ENCODE measurements around the gene PBX4. TPM values are rescaled to one million over a fixed set of nuclear protein-coding genes. Genes with fewer than 3 reads are reported as not detected.

PBX4 gene
- total RNA-seq, 1 donor from 2014 or later, result 5.2 TPM

Other genes starting within 250 kb of the PBX4 start
- 91.0 and 98.7 TPM in 2 replicates for gene GATAD2A, start 213.0 kb downstream of the PBX4 start, total RNA-seq
- gene TSSK6, start 103.1 kb downstream of the PBX4 start, total RNA-seq, result 2.7 and 3.3 TPM in 2 replicates
- gene NDUFA13, start 102.5 kb downstream of the PBX4 start, total RNA-seq, result 346 and 347 TPM in 2 replicates
- 22.6 and 27.6 TPM in 2 replicates for gene YJEFN3, start 89.8 kb downstream of the PBX4 start, total RNA-seq
- gene CILP2, start 80.4 kb downstream of the PBX4 start, total RNA-seq, result 2.4 and 2.6 TPM in 2 replicates
- gene LPAR2, start 9.5 kb upstream of the PBX4 start, total RNA-seq, result 164 and 170 TPM in 2 replicates
- gene GMIP, start 25.0 kb upstream of the PBX4 start, total RNA-seq, result 29.2 and 30.5 TPM in 2 replicates
- gene ATP13A1, start 45.0 kb upstream of the PBX4 start, total RNA-seq, result 81.1 and 87.1 TPM in 2 replicates
- 15.3 and 15.6 TPM in 2 replicates for gene ZNF101, start 50.2 kb upstream of the PBX4 start, total RNA-seq
- 10.5 and 12.4 TPM in 2 replicates for gene ZNF14, start 114.4 kb upstream of the PBX4 start, total RNA-seq
- gene ZNF506, start 203.1 kb upstream of the PBX4 start, total RNA-seq, result 18.6 and 22.0 TPM in 2 replicates
- gene ZNF253, start 247.2 kb upstream of the PBX4 start, total RNA-seq, result 50.0 and 59.4 TPM in 2 replicates